ENCODE results near the gene ACP7.
"Not testable (repeated sequence)": the region's sequence is repeated elsewhere in the genome, so short reads cannot be mapped to it uniquely, and the experiment has no call there.

The ACP7 gene

GRCh38 chr19:39083983-39084731 is at the start of gene ACP7:
Gene ACP7 (plus strand): TSS chr19:39084368. CDS start chr19:39085270, 902 bp downstream.
- no peak for DNase-seq (ENCODE audit: low read depth)

GRCh38 chr19:39036581-39036980 is 47.6 kb upstream of the ACP7 start:
- DNase-seq (ENCODE audit: low read depth): no peak

- DNase-seq (ENCODE audit: low read depth): no peak
Measured at GRCh38 chr19:39037194-39037593, 47.0 kb upstream of the ACP7 start.

- DNase-seq (ENCODE audit: low read depth): peak; percentile 18
Measured at GRCh38 chr19:39038098-39038497, 46.1 kb upstream of the ACP7 start.

- no peak for DNase-seq (ENCODE audit: low read depth)
Measured at GRCh38 chr19:39045506-39045905, 38.7 kb upstream of the ACP7 start.

GRCh38 chr19:39046037-39046821 is 37.9 kb upstream of the ACP7 start:
- no peak for DNase-seq (ENCODE audit: low read depth)

GRCh38 chr19:39047073-39047472 is 37.1 kb upstream of the ACP7 start:
- no peak for DNase-seq (ENCODE audit: low read depth)

- DNase-seq (ENCODE audit: low read depth): peak; percentile 45
Measured at GRCh38 chr19:39052243-39052746, 31.9 kb upstream of the ACP7 start.

- no peak for DNase-seq (ENCODE audit: low read depth)
Measured at GRCh38 chr19:39052846-39053245, 31.3 kb upstream of the ACP7 start.

- no peak for DNase-seq (ENCODE audit: low read depth)
Measured at GRCh38 chr19:39053276-39054090, 30.7 kb upstream of the ACP7 start.

- no peak for DNase-seq (ENCODE audit: low read depth)
Measured at GRCh38 chr19:39054091-39054470, 30.1 kb upstream of the ACP7 start.

- DNase-seq (ENCODE audit: low read depth): no peak
Measured at GRCh38 chr19:39057615-39058014, 26.6 kb upstream of the ACP7 start.

- no peak for DNase-seq (ENCODE audit: low read depth)
Measured at GRCh38 chr19:39059302-39059701, 24.9 kb upstream of the ACP7 start.

GRCh38 chr19:39060171-39060570 is 24.0 kb upstream of the ACP7 start:
- no peak for DNase-seq (ENCODE audit: low read depth)

GRCh38 chr19:39064405-39064804 is 19.8 kb upstream of the ACP7 start:
- DNase-seq (ENCODE audit: low read depth): no peak

- DNase-seq (ENCODE audit: low read depth): no peak
Measured at GRCh38 chr19:39065928-39066327, 18.2 kb upstream of the ACP7 start.

GRCh38 chr19:39067104-39067503 is 17.1 kb upstream of the ACP7 start:
- no peak for DNase-seq (ENCODE audit: low read depth)

GRCh38 chr19:39068259-39068658 is 15.9 kb upstream of the ACP7 start:
- DNase-seq (ENCODE audit: low read depth): not testable (repeated sequence)

GRCh38 chr19:39070888-39071287 is 13.3 kb upstream of the ACP7 start:
- DNase-seq (ENCODE audit: low read depth): no peak

GRCh38 chr19:39074205-39074692 is 9.9 kb upstream of the ACP7 start:
- DNase-seq (ENCODE audit: low read depth): no peak

GRCh38 chr19:39074942-39075341 is 9.2 kb upstream of the ACP7 start:
- DNase-seq (ENCODE audit: low read depth): no peak

GRCh38 chr19:39077323-39077722 is 6.8 kb upstream of the ACP7 start:
- DNase-seq (ENCODE audit: low read depth): no peak
